ENCODE data around the gene LIPT2.

The LIPT2 gene

GRCh38 chr11:74466916-74467885, 26.3 kb downstream of the LIPT2 start, which contains the start of gene KCNE3:
Gene KCNE3 (minus strand): TSS chr11:74467549. CDS start chr11:74457563, 9,986 bp downstream.
- in situ Hi-C loops (cut with MboI; ENCODE audit: low sequenced_read_pairs), result no loop called here

GRCh38 chr11:74465291-74465708, 28.2 kb downstream of the LIPT2 start:
- in situ Hi-C loops (cut with MboI; ENCODE audit: low sequenced_read_pairs), result no loop called here

GRCh38 chr11:74464746-74465145, 28.8 kb downstream of the LIPT2 start:
- in situ Hi-C loops (cut with MboI; ENCODE audit: low sequenced_read_pairs), result no loop called here

GRCh38 chr11:74463216-74463615, 30.3 kb downstream of the LIPT2 start:
- in situ Hi-C loops (cut with MboI; ENCODE audit: low sequenced_read_pairs), result no loop called here

- in situ Hi-C loops (cut with MboI; ENCODE audit: low sequenced_read_pairs), result no loop called here
These were observed 30.9 kb downstream of the LIPT2 start for GRCh38 chr11:74462631-74463030.

- in situ Hi-C loops (cut with MboI; ENCODE audit: low sequenced_read_pairs), result no loop called here
These were observed 31.5 kb downstream of the LIPT2 start for GRCh38 chr11:74462009-74462408.

GRCh38 chr11:74460481-74461154, 32.9 kb downstream of the LIPT2 start:
- in situ Hi-C loops (cut with MboI; ENCODE audit: low sequenced_read_pairs), result no loop called here

- in situ Hi-C loops (cut with MboI; ENCODE audit: low sequenced_read_pairs), result no loop called here
These were observed 33.5 kb downstream of the LIPT2 start for GRCh38 chr11:74460065-74460464.

- in situ Hi-C loops (cut with MboI; ENCODE audit: low sequenced_read_pairs), result no loop called here
These were observed 33.9 kb downstream of the LIPT2 start for GRCh38 chr11:74459584-74459983.

- in situ Hi-C loops (cut with MboI; ENCODE audit: low sequenced_read_pairs), result no loop called here
These were observed 36.2 kb downstream of the LIPT2 start for GRCh38 chr11:74457356-74457755.

GRCh38 chr11:74453373-74453975, 40.0 kb downstream of the LIPT2 start:
- in situ Hi-C loops (cut with MboI; ENCODE audit: low sequenced_read_pairs), result no loop called here

GRCh38 chr11:74452366-74452765, 41.2 kb downstream of the LIPT2 start:
- in situ Hi-C loops (cut with MboI; ENCODE audit: low sequenced_read_pairs), result no loop called here

- in situ Hi-C loops (cut with MboI; ENCODE audit: low sequenced_read_pairs), result no loop called here
These were observed 43.2 kb downstream of the LIPT2 start for GRCh38 chr11:74450318-74450717.

- in situ Hi-C loops (cut with MboI; ENCODE audit: low sequenced_read_pairs), result no loop called here
These were observed 44.1 kb downstream of the LIPT2 start for GRCh38 chr11:74449369-74449931.

GRCh38 chr11:74447720-74448119, 45.8 kb downstream of the LIPT2 start:
- in situ Hi-C loops (cut with MboI; ENCODE audit: low sequenced_read_pairs), result no loop called here

- in situ Hi-C loops (cut with MboI; ENCODE audit: low sequenced_read_pairs), result no loop called here
These were observed 47.0 kb downstream of the LIPT2 start for GRCh38 chr11:74446532-74446938.

GRCh38 chr11:74444173-74444826, 49.2 kb downstream of the LIPT2 start:
- in situ Hi-C loops (cut with MboI; ENCODE audit: low sequenced_read_pairs), result no loop called here

- in situ Hi-C loops (cut with MboI; ENCODE audit: low sequenced_read_pairs), result no loop called here
These were observed 50.3 kb downstream of the LIPT2 start for GRCh38 chr11:74443071-74443864.

GRCh38 chr11:74442636-74443035, 50.9 kb downstream of the LIPT2 start:
- in situ Hi-C loops (cut with MboI; ENCODE audit: low sequenced_read_pairs), result no loop called here
